SK-N-SH (cell line): ENCODE results near the gene PROSER3. TPM values are rescaled to one million over a fixed set of nuclear protein-coding genes. Genes with fewer than 3 reads are reported as not detected.

Experiments
- CTCF ChIA-PET: fragments of 300-600, 350-600 bp; formaldehyde crosslinking; extraction: SDS; loops from one replicate; lab custom pipeline; 2021; lab: Yijun Ruan, JAX
- POLR2A ChIA-PET: fragments of 350-600 bp; sonication (Branson Sonifier 250); formaldehyde crosslinking; extraction: SDS; loops from one replicate; lab custom pipeline; 2020; ENCODE audit warnings: antibody characterized with exemption, inconsistent platforms; lab: Yijun Ruan, JAX
- DNase-seq: peaks from one replicate; pipeline ENCODE4 v3.0.0; 2012
- H2AFZ ChIP-seq: fragments of 200-600 bp; sonication (generic); 2 replicates; pipeline ENCODE4 v1.8.1; 2016; ENCODE audit warnings: antibody characterized with exemption, mild to moderate bottlenecking, low read depth
- H3F3A ChIP-seq: fragments of 200-600 bp; sonication (generic); replicated peaks from 2 replicates; pipeline ENCODE3; 2016; ENCODE audit warnings: antibody characterized with exemption, mild to moderate bottlenecking; ENCODE audit not compliant: insufficient read depth
- H3K27ac ChIP-seq, 2 experiments: fragments of 200-500 bp in 1 of 2; fragments of 200-600 bp in 1 of 2; sonication (Bioruptor generic) in 1 of 2; sonication (generic), shearing (Covaris generic) in 1 of 2; 2 replicates each; pipeline versions ENCODE4 v1.5.1 to v1.6.1; 2014 to 2016; ENCODE audit warnings: low read depth in 2 of 2, inconsistent platforms in 1 of 2, low read length in 1 of 2, mild to moderate bottlenecking in 1 of 2, mixed read lengths in 1 of 2
- H3K27me3 ChIP-seq: fragments of 200-600 bp; sonication (generic), shearing (Covaris generic); 2 replicates; pipeline ENCODE4 v1.6.1; 2016; ENCODE audit warnings: mixed run types; ENCODE audit not compliant: insufficient read depth
- H3K36me3 ChIP-seq, 2 experiments: fragments of 200-500 bp in 1 of 2; fragments of 200-600 bp in 1 of 2; sonication (Bioruptor generic) in 1 of 2; sonication (generic) in 1 of 2; replicated peaks in 1 of 2; 2 replicates each; pipeline versions ENCODE3 to v1.5.1; 2014 to 2016; ENCODE audit warnings: low read length in 1 of 2, mild to moderate bottlenecking in 1 of 2; ENCODE audit not compliant: insufficient read depth in 2 of 2, control insufficient read depth in 1 of 2
- H3K4me1 ChIP-seq, 2 experiments: fragments of 200-500 bp in 1 of 2; fragments of 200-600 bp in 1 of 2; sonication (Bioruptor generic) in 1 of 2; sonication (generic), shearing (Covaris generic) in 1 of 2; 2 replicates each; pipeline versions ENCODE4 v1.5.1 to v1.6.1; 2014 to 2016; ENCODE audit warnings: low read depth in 1 of 2, low read length in 1 of 2, mixed run types in 1 of 2; ENCODE audit not compliant: insufficient read depth in 2 of 2, control insufficient read depth in 1 of 2
- H3K4me2 ChIP-seq: fragments of 200-600 bp; sonication (generic), shearing (Covaris generic); 2 replicates; pipeline ENCODE4 v1.6.1; 2017; ENCODE audit warnings: mixed run types
- H3K4me3 ChIP-seq, 2 experiments: fragments of 200-500 bp in 1 of 2; fragments of 200-600 bp in 1 of 2; sonication (Bioruptor generic) in 1 of 2; sonication (generic), shearing (Covaris generic) in 1 of 2; 2 replicates each; pipeline versions ENCODE4 v1.5.1 to v1.8.1; 2014 to 2016; ENCODE audit warnings: low read depth in 2 of 2, inconsistent platforms in 1 of 2, low read length in 1 of 2, mild to moderate bottlenecking in 1 of 2, mixed read lengths in 1 of 2, moderate library complexity in 1 of 2
- H3K79me2 ChIP-seq: fragments of 200-600 bp; sonication (generic); 2 replicates; pipeline ENCODE4 v1.8.1; 2017; ENCODE audit warnings: mild to moderate bottlenecking; ENCODE audit not compliant: insufficient read depth
- H3K9ac ChIP-seq: fragments of 200-600 bp; sonication (generic); 2 replicates; pipeline ENCODE4 v1.6.1; 2017; ENCODE audit warnings: mixed run types
- H3K9me2 ChIP-seq: fragments of 200-600 bp; sonication (generic); 2 replicates; pipeline ENCODE4 v1.6.1; 2017; ENCODE audit warnings: mixed run types
- H3K9me3 ChIP-seq: fragments of 200-600 bp; sonication (generic); 2 replicates; pipeline ENCODE4 v1.6.1; 2017; ENCODE audit warnings: mixed run types, mild to moderate bottlenecking, moderate library complexity
- H4K20me1 ChIP-seq: fragments of 200-600 bp; sonication (generic); 2 replicates; pipeline ENCODE4 v1.6.1; 2017; ENCODE audit warnings: mild to moderate bottlenecking, mixed run types; ENCODE audit not compliant: insufficient read depth
- CHD2 ChIP-seq: fragments of 150-350 bp; IDR thresholded peaks from 2 replicates; pipeline ENCODE4 v1.6.1; 2018; ENCODE audit warnings: low read length; ENCODE audit not compliant: partially characterized antibody
- ELF1 ChIP-seq: IDR thresholded peaks from 2 replicates; pipeline ENCODE4 v1.4.0; 2012
- FOXM1 ChIP-seq: IDR thresholded peaks from 2 replicates; pipeline ENCODE4 v1.4.0; 2012; ENCODE audit warnings: low read depth, mild to moderate bottlenecking
- GABPA ChIP-seq: IDR thresholded peaks from 2 replicates; pipeline ENCODE4 v1.4.0; 2012; ENCODE audit warnings: low read depth, mild to moderate bottlenecking
- NFIC ChIP-seq: IDR thresholded peaks from 2 replicates; pipeline ENCODE4 v1.4.0; 2012; ENCODE audit warnings: borderline replicate concordance
- NRF1 ChIP-seq: IDR thresholded peaks from 2 replicates; pipeline ENCODE4 v1.6.1; 2012; ENCODE audit warnings: low read depth, mild to moderate bottlenecking, low read length
- REST ChIP-seq: IDR thresholded peaks from 2 replicates; pipeline ENCODE4 v1.6.1; 2012; ENCODE audit warnings: mild to moderate bottlenecking, low read depth, low read length, moderate library complexity
- TCF12 ChIP-seq: IDR thresholded peaks from 2 replicates; pipeline ENCODE4 v1.4.0; 2012
- TEAD4 ChIP-seq: IDR thresholded peaks from 2 replicates; pipeline ENCODE4 v1.4.0; 2012; ENCODE audit warnings: mild to moderate bottlenecking, borderline replicate concordance; ENCODE audit not compliant: insufficient read depth
- WGBS: methylation state at CpG from one replicate; pipeline ENCODE4 v1.1.6; 2017; ENCODE audit warnings: low lambda C conversion rate; 5-methylcytosine and 5-hydroxymethylcytosine counted together
- polyA plus RNA-seq, 3 experiments: library from polyadenylated mRNA; depleted of rRNA; stranded (reverse); fragments of >200 nt; gene quantifications; 2 replicates each; pipeline ENCODE4 v1.2.3, GENCODE V29; 2012
- TF ChIP-seq, protein P1 (sequence below): IDR thresholded peaks from 2 replicates; pipeline ENCODE4; 2012

PROSER3 gene
- polyA plus RNA-seq, 1 of the 3 experiments (the other 2 are of a cell fraction): 12.5 TPM

DNA sequence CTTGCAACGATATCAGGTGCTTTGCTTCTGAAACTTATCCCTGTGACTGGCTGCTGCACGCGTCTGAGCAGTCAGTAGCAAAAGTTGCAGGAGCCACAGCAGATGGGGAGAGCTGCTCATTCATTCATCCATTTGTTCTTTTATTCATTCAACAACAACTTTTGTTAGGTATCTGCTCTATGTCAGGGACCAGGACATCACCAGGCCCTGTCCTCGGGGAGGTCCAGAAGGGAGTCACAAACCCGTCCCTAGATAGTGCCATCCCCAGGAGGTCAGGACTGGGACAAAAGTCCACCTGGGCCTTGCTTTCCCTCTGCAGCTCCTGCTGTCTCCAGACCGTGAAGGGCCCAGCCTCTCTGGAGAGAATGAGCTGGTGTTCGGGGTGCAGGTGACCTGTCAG lies 20.0 kb downstream of the PROSER3 start:
- no peak overlapping the region for H3K4me3 ChIP-seq
- H3K36me3 ChIP-seq: peaks cover 0 to 6% of the 10 kb centered on the region in 2 experiments
- no peaks in the 10 kb centered on the region for H3K27me3 ChIP-seq
- peaks cover 8% of the 10 kb centered on the region for H3F3A ChIP-seq
- no peaks in the 10 kb centered on the region for H3K9me2 ChIP-seq
- H3K4me2 ChIP-seq: no peak overlapping the region
- no peak for DNase-seq
- H3K9ac ChIP-seq: no peak overlapping the region
- 86% methylated on average over 7 of the region's 7 CpGs for WGBS
- H3K27ac ChIP-seq: no peak overlapping the region
- peaks cover 0 to 12% of the 10 kb centered on the region in 2 experiments; a peak in 2 of 4 replicates for H3K4me1 ChIP-seq
- peaks cover 13% of the 10 kb centered on the region; the same call in 1 of the 2 replicates for H3K79me2 ChIP-seq
- TF ChIP-seq TCF12: no peak
- TF ChIP-seq NRF1: no peak
- no peak for TF ChIP-seq FOXM1
- no peak overlapping the region for H2AFZ ChIP-seq
- no peaks in the 10 kb centered on the region for H4K20me1 ChIP-seq
- ChIA-PET POLR2A (no interaction called here), CTCF (no interaction called here)
- H3K9me3 ChIP-seq: no peaks in the 10 kb centered on the region

- ChIA-PET POLR2A (no interaction called here), CTCF (no interaction called here)
- peaks cover 0 to 12% of the 10 kb centered on the region in 2 experiments; a peak in 2 of 4 replicates for H3K4me1 ChIP-seq
- H3K27ac ChIP-seq: no peak overlapping the region
- no peak overlapping the region for H3K9ac ChIP-seq
- no peak overlapping the region for H3K4me3 ChIP-seq
- peaks cover 0 to 6% of the 10 kb centered on the region in 2 experiments for H3K36me3 ChIP-seq
- H4K20me1 ChIP-seq: no peaks in the 10 kb centered on the region
- H3K9me3 ChIP-seq: no peaks in the 10 kb centered on the region
- H3K79me2 ChIP-seq: peaks cover 13% of the 10 kb centered on the region; the same call in 1 of the 2 replicates
- H3K27me3 ChIP-seq: no peaks in the 10 kb centered on the region
- H2AFZ ChIP-seq: no peak overlapping the region
- H3K9me2 ChIP-seq: no peaks in the 10 kb centered on the region
- no peak overlapping the region for H3K4me2 ChIP-seq
- TF ChIP-seq NFIC: no peak
- no peak for TF ChIP-seq TCF12
- no peak for TF ChIP-seq TEAD4
- no peak for TF ChIP-seq NRF1
- TF ChIP-seq REST: no peak
- no peak for TF ChIP-seq ELF1
- no peak for TF ChIP-seq GABPA
- TF ChIP-seq CHD2: no peak
- TF ChIP-seq, protein P1, sequence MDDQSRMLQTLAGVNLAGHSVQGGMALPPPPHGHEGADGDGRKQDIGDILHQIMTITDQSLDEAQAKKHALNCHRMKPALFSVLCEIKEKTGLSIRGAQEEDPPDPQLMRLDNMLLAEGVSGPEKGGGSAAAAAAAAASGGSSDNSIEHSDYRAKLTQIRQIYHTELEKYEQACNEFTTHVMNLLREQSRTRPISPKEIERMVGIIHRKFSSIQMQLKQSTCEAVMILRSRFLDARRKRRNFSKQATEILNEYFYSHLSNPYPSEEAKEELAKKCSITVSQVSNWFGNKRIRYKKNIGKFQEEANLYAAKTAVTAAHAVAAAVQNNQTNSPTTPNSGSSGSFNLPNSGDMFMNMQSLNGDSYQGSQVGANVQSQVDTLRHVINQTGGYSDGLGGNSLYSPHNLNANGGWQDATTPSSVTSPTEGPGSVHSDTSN: no peak
- no peak for DNase-seq
- 86% methylated on average over 8 of the region's 8 CpGs for WGBS
- peaks cover 4% of the 10 kb centered on the region for H3F3A ChIP-seq
Measured at GRCh38 chr19:35779033-35779432, 21.1 kb downstream of the PROSER3 start.
